Activated CD8-positive, alpha-beta memory T cell treated with anti-CD3 and anti-CD28 coated beads, Interleukin-2, amount 10 ng/mL, durations not matched to agents 7 days and 5 days (primary cell): ENCODE data around the gene TMEM181. TPM values are rescaled to one million over a fixed set of nuclear protein-coding genes. Genes with fewer than 3 reads are reported as not detected.

Experiments
- ATAC-seq: fragments of 150-1000 bp; cut with Tn5 transposase; one replicate; pipeline ENCODE4 v1.10.0; 2021; ENCODE audit warnings: moderate library complexity
- CTCF ChIA-PET: fragments of 350-600 bp; sonication (Branson Sonifier 250); formaldehyde crosslinking; loops from one replicate; lab custom pipeline; 2021; ENCODE audit warnings: antibody characterized with exemption; lab: Charles Lee
- DNase-seq: peaks from one replicate; pipeline ENCODE4 v3.0.0-alpha.2; 2020
- H3K27ac Mint-ChIP-seq: one replicate; pipeline ENCODE4 v1.8.0; 2021; ENCODE audit warnings: mild to moderate bottlenecking, mixed read lengths
- H3K27me3 Mint-ChIP-seq: one replicate; pipeline ENCODE4 v1.8.0; 2021; ENCODE audit warnings: mixed read lengths
- H3K36me3 Mint-ChIP-seq: one replicate; pipeline ENCODE4 v1.8.0; 2021; ENCODE audit warnings: mild to moderate bottlenecking, mixed read lengths
- H3K4me1 Mint-ChIP-seq: one replicate; pipeline ENCODE4 v1.8.0; 2021; ENCODE audit warnings: mixed read lengths
- H3K4me3 Mint-ChIP-seq: one replicate; pipeline ENCODE4 v1.8.0; 2021; ENCODE audit warnings: mild to moderate bottlenecking, moderate library complexity, mixed read lengths
- H3K9me3 Mint-ChIP-seq: one replicate; pipeline ENCODE4 v1.8.0; 2022; ENCODE audit warnings: low read depth, mixed read lengths
- total RNA-seq, 2 experiments: library from RNA; stranded (reverse); gene quantifications; one replicate each; pipeline ENCODE4 v1.2.3, GENCODE V29; 2021

The TMEM181 gene
- total RNA-seq, 2 experiments from 2014 or later = 14.0 to 17.4 TPM

- H3K4me3 Mint-ChIP-seq = no peak overlapping the region
- no peak for ATAC-seq
- no peaks in the 10 kb centered on the region for H3K27me3 Mint-ChIP-seq
- H3K9me3 Mint-ChIP-seq = no peaks in the 10 kb centered on the region
- H3K4me1 Mint-ChIP-seq = peaks cover 63% of the 10 kb centered on the region
- CTCF ChIA-PET = interaction anchor here (1.0 to 1.7 kb wide), 4 partner anchors 22 to 424 kb away, joined by 3 to 6 read pairs (median 4); no protein-coding TSS in a partner anchor
- peak; percentile 27 for DNase-seq
- peaks cover 70% of the 10 kb centered on the region for H3K36me3 Mint-ChIP-seq
- H3K27ac Mint-ChIP-seq = peak overlapping the region; percentile 67
These were observed 78.5 kb downstream of the TMEM181 start for GRCh38 chr6:158638324-158638854.

GRCh38 chr6:158639056-158639455 is 79.2 kb downstream of the TMEM181 start:
- CTCF ChIA-PET = interaction anchor here (1.0 to 1.7 kb wide), 4 partner anchors 21 to 425 kb away, joined by 3 to 6 read pairs (median 4); no protein-coding TSS in a partner anchor
- DNase-seq = peak; percentile 28
- H3K27me3 Mint-ChIP-seq = no peaks in the 10 kb centered on the region
- no peak overlapping the region for H3K4me3 Mint-ChIP-seq
- H3K4me1 Mint-ChIP-seq = peaks cover 62% of the 10 kb centered on the region
- peaks cover 74% of the 10 kb centered on the region for H3K36me3 Mint-ChIP-seq
- ATAC-seq = no peak
- no peaks in the 10 kb centered on the region for H3K9me3 Mint-ChIP-seq
- H3K27ac Mint-ChIP-seq = peak overlapping the region; percentile 67

GRCh38 chr6:158640519-158640918 is 80.6 kb downstream of the TMEM181 start:
- peak; percentile 42 for DNase-seq
- H3K4me3 Mint-ChIP-seq = peak overlapping the region; percentile 38
- H3K4me1 Mint-ChIP-seq = peaks cover 57% of the 10 kb centered on the region
- CTCF ChIA-PET = interaction anchor here (1.3 kb wide), 2 partner anchors 19 to 420 kb away, joined by 4 read pairs; no protein-coding TSS in a partner anchor
- peak overlapping the region; percentile 77 for H3K27ac Mint-ChIP-seq
- H3K9me3 Mint-ChIP-seq = no peaks in the 10 kb centered on the region
- H3K27me3 Mint-ChIP-seq = no peaks in the 10 kb centered on the region
- no peak for ATAC-seq
- H3K36me3 Mint-ChIP-seq = peaks cover 68% of the 10 kb centered on the region

- H3K27ac Mint-ChIP-seq = peak overlapping the region; percentile 97
- H3K4me1 Mint-ChIP-seq = peaks cover 67% of the 10 kb centered on the region
- peaks cover 53% of the 10 kb centered on the region for H3K36me3 Mint-ChIP-seq
- CTCF ChIA-PET = interaction anchor here (1.3 to 3.4 kb wide), 4 partner anchors 11 to 48 kb away, joined by 6 to 19 read pairs (median 12); no protein-coding TSS in a partner anchor
- H3K4me3 Mint-ChIP-seq = peak overlapping the region; percentile 100
- ATAC-seq (no peak), DNase-seq (peak; percentile 40)
- no peaks in the 10 kb centered on the region for H3K27me3 Mint-ChIP-seq
- no peaks in the 10 kb centered on the region for H3K9me3 Mint-ChIP-seq
These were observed 82.3 kb downstream of the TMEM181 start for GRCh38 chr6:158642097-158642601.

- H3K36me3 Mint-ChIP-seq = peaks cover 46% of the 10 kb centered on the region
- DNase-seq (no peak), ATAC-seq (no peak)
- CTCF ChIA-PET = interaction anchor here (1.1 to 4.9 kb wide), 8 partner anchors 9 to 430 kb away, joined by 3 to 36 read pairs (median 10); no protein-coding TSS in a partner anchor
- peak overlapping the region; percentile 100 for H3K4me3 Mint-ChIP-seq
- H3K4me1 Mint-ChIP-seq = peaks cover 70% of the 10 kb centered on the region
- no peaks in the 10 kb centered on the region for H3K27me3 Mint-ChIP-seq
- no peaks in the 10 kb centered on the region for H3K9me3 Mint-ChIP-seq
- peak overlapping the region; percentile 97 for H3K27ac Mint-ChIP-seq
These were observed 83.9 kb downstream of the TMEM181 start for GRCh38 chr6:158643836-158644230.

GRCh38 chr6:158644231-158645063 is 84.6 kb downstream of the TMEM181 start, which contains the start of gene DYNLT1:
TSS of gene DYNLT1 (minus strand) at chr6:158644743. CDS start at chr6:158644708, 35 bp downstream.
- Mint-ChIP-seq H3K9me3 (no peaks in the 10 kb centered on the region), H3K4me1 (peaks cover 70% of the 10 kb centered on the region), H3K27me3 (no peaks in the 10 kb centered on the region), H3K4me3 (peak within 1 kb of the TSS; percentile 100), H3K27ac (peak within 1 kb of the TSS; percentile 97), H3K36me3 (peaks cover 41% of the 10 kb centered on the region)
- DNase-seq = peak; percentile 93
- CTCF ChIA-PET = interaction anchor here (1.0 to 4.9 kb wide), 10 partner anchors 8 to 436 kb away, joined by 3 to 36 read pairs (median 6); no protein-coding TSS in a partner anchor
- ATAC-seq = peak; percentile 73

GRCh38 chr6:158645064-158646022 is 85.5 kb downstream of the TMEM181 start:
- Mint-ChIP-seq H3K4me3 (peak overlapping the region; percentile 100), H3K27me3 (no peaks in the 10 kb centered on the region), H3K36me3 (peaks cover 39% of the 10 kb centered on the region), H3K4me1 (peaks cover 66% of the 10 kb centered on the region), H3K27ac (peak overlapping the region; percentile 85), H3K9me3 (no peaks in the 10 kb centered on the region)
- DNase-seq (peak; percentile 60), ATAC-seq (peak; percentile 3)
- CTCF ChIA-PET = interaction anchor here (1.0 to 4.9 kb wide), 10 partner anchors 8 to 437 kb away, joined by 3 to 36 read pairs (median 9); no protein-coding TSS in a partner anchor

- peak; percentile 40 for DNase-seq
- peaks cover 62% of the 10 kb centered on the region for H3K4me1 Mint-ChIP-seq
These were observed 86.4 kb downstream of the TMEM181 start for GRCh38 chr6:158646023-158646910.

GRCh38 chr6:158647501-158647900 is 87.6 kb downstream of the TMEM181 start:
- Mint-ChIP-seq H3K4me1 (peaks cover 57% of the 10 kb centered on the region), H3K27ac (peak overlapping the region; percentile 25), H3K36me3 (peaks cover 34% of the 10 kb centered on the region), H3K27me3 (no peaks in the 10 kb centered on the region), H3K4me3 (no peak overlapping the region), H3K9me3 (no peaks in the 10 kb centered on the region)
- CTCF ChIA-PET = interaction anchor here (4.9 kb wide), 1 partner anchor 13 kb away, joined by 36 read pairs; no protein-coding TSS in a partner anchor
- peak; percentile 18 for DNase-seq
- ATAC-seq = no peak

More at GRCh38 chr6:158646023-158646910, 86.4 kb downstream of the TMEM181 start:
- no peak for ATAC-seq
- no peaks in the 10 kb centered on the region for H3K9me3 Mint-ChIP-seq
- H3K36me3 Mint-ChIP-seq = peaks cover 37% of the 10 kb centered on the region
- H3K27ac Mint-ChIP-seq = peak overlapping the region; percentile 85
- CTCF ChIA-PET = interaction anchor here (0.9 to 4.9 kb wide), 4 partner anchors 14 to 432 kb away, joined by 3 to 36 read pairs (median 8); no protein-coding TSS in a partner anchor
- H3K4me3 Mint-ChIP-seq = peak overlapping the region; percentile 100
- no peaks in the 10 kb centered on the region for H3K27me3 Mint-ChIP-seq

GRCh38 chr6:158648682-158649131 is 88.8 kb downstream of the TMEM181 start:
- CTCF ChIA-PET = interaction anchor here (1.0 to 1.9 kb wide), 6 partner anchors 11 to 434 kb away, joined by 3 to 7 read pairs (median 4); no protein-coding TSS in a partner anchor
- H3K27me3 Mint-ChIP-seq = no peaks in the 10 kb centered on the region
- H3K27ac Mint-ChIP-seq = peak overlapping the region; percentile 96
- peaks cover 65% of the 10 kb centered on the region for H3K4me1 Mint-ChIP-seq
- H3K4me3 Mint-ChIP-seq = peak overlapping the region; percentile 25
- H3K36me3 Mint-ChIP-seq = peaks cover 37% of the 10 kb centered on the region
- ATAC-seq = peak; percentile 9
- peak; percentile 59 for DNase-seq
- no peaks in the 10 kb centered on the region for H3K9me3 Mint-ChIP-seq
